ENCODE measurements around the gene GPC6. TPM values are rescaled to one million over a fixed set of nuclear protein-coding genes. Genes with fewer than 3 reads are reported as not detected.
A peak's percentile ranks its signal among the peaks of the same experiment; 100 is the strongest.

GPC6 gene
- total and polyA plus RNA-seq, 2 experiments from 2014 or later, result 14.4 to 20.8 TPM

DNA sequence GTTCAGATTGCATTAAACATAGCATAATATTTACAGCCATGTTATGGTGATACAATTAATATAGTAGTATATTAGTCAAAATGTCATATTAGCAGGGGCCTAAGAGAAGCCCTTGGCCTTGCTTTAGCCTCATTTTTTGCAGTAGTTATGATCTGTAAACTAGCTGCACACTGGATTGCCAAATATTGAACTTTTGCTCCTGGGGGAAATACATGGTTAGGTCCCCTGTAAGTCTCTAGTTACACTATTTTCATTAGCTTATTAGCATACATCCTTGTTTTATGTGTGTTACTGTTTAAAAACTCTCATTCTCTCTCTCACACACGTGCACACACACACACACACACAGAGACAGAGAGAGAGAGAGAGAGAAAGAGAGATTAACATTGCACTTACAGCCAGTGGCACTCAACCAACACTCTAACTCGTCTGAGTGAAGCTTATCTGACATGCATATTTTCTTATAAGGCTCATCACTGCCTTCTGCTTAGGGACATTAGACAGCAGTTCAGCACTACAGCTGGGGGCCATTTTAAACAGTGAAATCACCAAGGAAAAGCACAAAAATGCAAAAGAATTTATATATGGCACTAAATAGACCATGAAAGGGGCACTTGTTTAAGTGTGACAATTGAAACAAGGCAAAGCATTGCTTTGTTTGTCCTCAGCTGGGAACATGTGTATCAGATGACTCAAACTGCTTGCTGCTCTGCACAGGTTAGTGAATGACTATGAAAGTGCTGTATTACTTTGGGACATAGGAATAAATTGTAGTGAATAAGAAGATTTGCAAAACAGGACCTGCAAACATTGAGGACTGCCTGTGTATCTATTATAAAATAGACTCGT lies 278.7 kb downstream of the GPC6 start:
- H3K4me2 ChIP-seq (ENCODE audit: unreplicated experiment), result peak overlapping the region; percentile 29
- H3K27ac ChIP-seq, result no peak overlapping the region
- no peaks in the 10 kb centered on the region for H3K79me2 ChIP-seq (ENCODE audit: insufficient read depth)
- no peaks in the 10 kb centered on the region; the same call in 1 of the 2 replicates for H3K9me2 ChIP-seq (ENCODE audit: insufficient read depth)
- peaks cover 14% of the 10 kb centered on the region for H3K4me1 ChIP-seq (ENCODE audit: insufficient read depth)
- no peaks in the 10 kb centered on the region for H3K36me3 ChIP-seq (ENCODE audit: low read depth)
- no peak overlapping the region for H3K4me3 ChIP-seq
- TF ChIP-seq EZH2phosphoT487 (IDR thresholded peaks at IDR 0.05; ENCODE audit: insufficient read depth, low read depth) (no peak), EZH2 (IDR thresholded peaks at IDR 0.05; ENCODE audit: insufficient read depth, poor library complexity, severe bottlenecking) (no peak)
- no peaks in the 10 kb centered on the region for H4K20me1 ChIP-seq (ENCODE audit: insufficient read depth)
- H3K27me3 ChIP-seq (replicated peaks; ENCODE audit: insufficient read depth), result no peaks in the 10 kb centered on the region
- no peak overlapping the region; the same call in 1 of the 2 replicates for H2AFZ ChIP-seq
- peaks cover 9% of the 10 kb centered on the region; the same call in 1 of the 2 replicates for H3F3A ChIP-seq (ENCODE audit: insufficient read depth)
- no peaks in the 10 kb centered on the region for H3K9me3 ChIP-seq (ENCODE audit: low read depth)
- in situ Hi-C loops (cut with MboI), result no loop called here
- 32 to 33% methylated on average over 3 of the region's 3 CpGs for WGBS, 2 experiments (ENCODE audit: low coverage in 1 of 2, low lambda C conversion rate in 2 of 2, missing lambda C conversion rate in 2 of 2)
- no peak overlapping the region for H3K9ac ChIP-seq
- peak; percentile 57 for DNase-seq

DNA sequence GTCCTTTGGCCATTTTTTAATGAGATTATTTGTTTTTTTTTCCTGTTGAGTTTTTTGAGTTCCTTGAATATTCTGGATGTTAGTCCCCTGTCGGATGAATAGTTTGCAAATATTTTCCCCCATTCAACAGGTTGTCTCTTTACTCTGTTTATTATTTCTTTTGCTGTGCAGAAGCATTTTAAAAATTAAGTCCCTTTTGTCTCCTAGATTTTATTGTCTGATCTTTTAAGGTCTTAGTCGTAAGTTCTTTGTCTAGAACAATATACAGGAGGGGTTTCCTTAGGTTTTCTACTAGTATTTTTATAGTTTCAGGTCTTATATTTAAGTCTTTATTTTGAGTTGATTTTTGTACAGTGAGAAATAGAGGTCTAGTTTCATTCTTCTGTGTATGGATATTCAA lies 284.4 kb downstream of the GPC6 start:
- Histone ChIP-seq H3K9me2 (ENCODE audit: insufficient read depth) (no peaks in the 10 kb centered on the region; the same call in 1 of the 2 replicates), H3K9ac (no peak overlapping the region), H3K4me1 (ENCODE audit: insufficient read depth) (no peaks in the 10 kb centered on the region), H4K20me1 (ENCODE audit: insufficient read depth) (no peaks in the 10 kb centered on the region), H3K4me3 (no peak overlapping the region), H3K27ac (no peak overlapping the region), H3F3A (ENCODE audit: insufficient read depth) (0 out of 2 replicates have a peak, but pooled peaks cover under 1% of the 10 kb centered on the region), H3K27me3 (replicated peaks; ENCODE audit: insufficient read depth) (no peaks in the 10 kb centered on the region), H3K36me3 (ENCODE audit: low read depth) (no peaks in the 10 kb centered on the region), H3K4me2 (ENCODE audit: unreplicated experiment) (no peak overlapping the region), H3K79me2 (ENCODE audit: insufficient read depth) (no peaks in the 10 kb centered on the region), H3K9me3 (ENCODE audit: low read depth) (no peaks in the 10 kb centered on the region), H2AFZ (no peak overlapping the region)
- DNase-seq, result no peak
- in situ Hi-C loops (cut with MboI), result no loop called here
- 35 to 38% methylated on average over 2 of the region's 2 CpGs for WGBS, 2 experiments (ENCODE audit: low coverage in 1 of 2, low lambda C conversion rate in 2 of 2, missing lambda C conversion rate in 2 of 2)
- no peak for TF ChIP-seq EZH2phosphoT487 (IDR thresholded peaks at IDR 0.05; ENCODE audit: insufficient read depth, low read depth)
- no peak for TF ChIP-seq EZH2 (IDR thresholded peaks at IDR 0.05; ENCODE audit: insufficient read depth, poor library complexity, severe bottlenecking)

DNA sequence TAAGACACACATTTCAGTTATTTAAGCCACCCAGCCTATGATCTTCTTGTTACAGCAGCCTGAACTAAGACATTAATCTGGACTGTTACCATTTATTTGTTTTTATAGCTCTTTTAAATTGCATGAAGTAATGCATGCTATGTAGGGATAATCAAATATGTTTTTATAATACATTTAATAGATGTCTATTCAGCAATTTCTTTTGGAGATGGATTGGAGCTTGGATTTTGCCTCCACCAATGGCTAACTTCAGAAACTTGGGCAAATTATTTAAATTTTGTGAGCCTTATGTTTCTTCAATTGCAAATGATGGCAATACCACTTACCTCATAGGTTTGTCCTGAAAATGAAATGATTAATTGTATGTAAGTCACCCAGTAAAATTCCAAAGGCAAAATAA lies 288.7 kb downstream of the GPC6 start:
- no peaks in the 10 kb centered on the region; the same call in 1 of the 2 replicates for H3K9me2 ChIP-seq (ENCODE audit: insufficient read depth)

DNA sequence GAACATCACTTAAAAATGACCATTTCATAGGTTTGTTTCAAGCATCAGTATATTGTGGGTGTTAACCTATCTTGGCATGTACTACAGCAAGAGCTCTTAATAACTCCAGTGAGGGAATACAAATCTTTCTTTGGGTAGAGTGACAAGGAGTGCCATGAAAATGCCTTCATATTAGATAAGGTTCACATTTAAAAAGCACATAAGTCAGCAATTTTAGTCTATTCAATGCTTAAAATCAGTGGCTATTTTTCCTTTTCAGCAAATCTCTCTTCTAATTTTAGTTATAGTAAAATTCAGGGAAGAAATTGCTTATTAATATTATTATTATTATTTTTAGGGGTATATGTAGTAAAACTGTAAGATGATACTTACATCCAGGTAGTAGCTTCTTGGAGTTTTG lies 291.1 kb downstream of the GPC6 start:
- no peak overlapping the region for H3K4me2 ChIP-seq (ENCODE audit: unreplicated experiment)
- no peak overlapping the region for H2AFZ ChIP-seq
- no peak for DNase-seq
- H3F3A ChIP-seq (ENCODE audit: insufficient read depth), result no peaks in the 10 kb centered on the region
- no peaks in the 10 kb centered on the region for H3K36me3 ChIP-seq (ENCODE audit: low read depth)
- H3K79me2 ChIP-seq (ENCODE audit: insufficient read depth), result no peaks in the 10 kb centered on the region
- in situ Hi-C loops (cut with MboI), result no loop called here
- H3K9ac ChIP-seq, result no peak overlapping the region
- H3K9me3 ChIP-seq (ENCODE audit: low read depth), result no peaks in the 10 kb centered on the region
- no peak overlapping the region for H3K4me3 ChIP-seq
- no peak overlapping the region for H3K27ac ChIP-seq
- H3K4me1 ChIP-seq (ENCODE audit: insufficient read depth), result peaks cover 5% of the 10 kb centered on the region
- no peaks in the 10 kb centered on the region for H4K20me1 ChIP-seq (ENCODE audit: insufficient read depth)
- no peaks in the 10 kb centered on the region for H3K27me3 ChIP-seq (replicated peaks; ENCODE audit: insufficient read depth)
- H3K9me2 ChIP-seq (ENCODE audit: insufficient read depth), result no peaks in the 10 kb centered on the region; the same call in 1 of the 2 replicates
- no peak for TF ChIP-seq EZH2 (IDR thresholded peaks at IDR 0.05; ENCODE audit: insufficient read depth, poor library complexity, severe bottlenecking)
- TF ChIP-seq EZH2phosphoT487 (IDR thresholded peaks at IDR 0.05; ENCODE audit: insufficient read depth, low read depth), result no peak

More for the DNA sequence above, 288.7 kb downstream of the GPC6 start:
- in situ Hi-C loops (cut with MboI), result no loop called here
- Histone ChIP-seq H3K4me3 (no peak overlapping the region), H3K9me3 (ENCODE audit: low read depth) (no peaks in the 10 kb centered on the region), H3K4me1 (ENCODE audit: insufficient read depth) (no peaks in the 10 kb centered on the region), H3K9ac (no peak overlapping the region), H4K20me1 (ENCODE audit: insufficient read depth) (no peaks in the 10 kb centered on the region), H3F3A (ENCODE audit: insufficient read depth) (no peaks in the 10 kb centered on the region), H3K36me3 (ENCODE audit: low read depth) (no peaks in the 10 kb centered on the region), H3K27me3 (replicated peaks; ENCODE audit: insufficient read depth) (no peaks in the 10 kb centered on the region), H3K27ac (no peak overlapping the region), H3K79me2 (ENCODE audit: insufficient read depth) (no peaks in the 10 kb centered on the region), H2AFZ (no peak overlapping the region), H3K4me2 (ENCODE audit: unreplicated experiment) (no peak overlapping the region)
- DNase-seq, result no peak
- TF ChIP-seq EZH2phosphoT487 (IDR thresholded peaks at IDR 0.05; ENCODE audit: insufficient read depth, low read depth), result no peak
- TF ChIP-seq EZH2 (IDR thresholded peaks at IDR 0.05; ENCODE audit: insufficient read depth, poor library complexity, severe bottlenecking), result no peak

All from GM23248 (cell line).